ENCODE results near the gene AHSG.

- TF ChIP-seq POLR2AphosphoS5 (IDR thresholded peaks at IDR 0.05) = peak; percentile 44 to 95 (median 91)
- TF ChIP-seq CTCF (IDR thresholded peaks at IDR 0.05) = no peak
- TF ChIP-seq EP300 (IDR thresholded peaks at IDR 0.05) = no peak
- TF ChIP-seq POLR2A (IDR thresholded peaks at IDR 0.05) = peak in 2 of 4 donors; percentile 10 to 66
Measured at GRCh38 chr3:186570096-186570940, 42.5 kb upstream of the AHSG start, which contains the start of gene DNAJB11.
